Right ventricle myocardium inferior (tissue), 1 donor: Measurements from ENCODE around the gene GALNT2. TPM values are rescaled to one million over a fixed set of nuclear protein-coding genes. Genes with fewer than 3 reads are reported as not detected.
A peak's percentile ranks its signal among the peaks of the same experiment; 100 is the strongest.

ENCODE experiments used
- ATAC-seq: fragments of 200-7000 bp; cut with Tn5 transposase; one replicate; pipeline ENCODE4 v1.9.1; 2020; ENCODE audit warnings: mild to moderate bottlenecking, moderate library complexity
- DNase-seq: peaks from one replicate; pipeline ENCODE4 v3.0.0; 2021; ENCODE audit errors: missing footprints
- intact Hi-C: fragments of 100-400 bp; cut with DNase I; formaldehyde crosslinking; loops from one replicate; pipeline ENCODE4 v1.11.0; 2022
- total RNA-seq: library from RNA; stranded (reverse); fragmentation: NEBNext Ultra II Directional; extraction: Animal tissue kit (Norgen Biotek cat#: 25700); gene quantifications from one replicate; pipeline ENCODE4 v1.2.1, GENCODE V29; 2021
- donor health status: DM: no; HTN: yes; CAD: no; lungs with severe emphysema.

GALNT2 gene
- total RNA-seq, 1 donor from 2014 or later, result 29.2 TPM

DNA sequence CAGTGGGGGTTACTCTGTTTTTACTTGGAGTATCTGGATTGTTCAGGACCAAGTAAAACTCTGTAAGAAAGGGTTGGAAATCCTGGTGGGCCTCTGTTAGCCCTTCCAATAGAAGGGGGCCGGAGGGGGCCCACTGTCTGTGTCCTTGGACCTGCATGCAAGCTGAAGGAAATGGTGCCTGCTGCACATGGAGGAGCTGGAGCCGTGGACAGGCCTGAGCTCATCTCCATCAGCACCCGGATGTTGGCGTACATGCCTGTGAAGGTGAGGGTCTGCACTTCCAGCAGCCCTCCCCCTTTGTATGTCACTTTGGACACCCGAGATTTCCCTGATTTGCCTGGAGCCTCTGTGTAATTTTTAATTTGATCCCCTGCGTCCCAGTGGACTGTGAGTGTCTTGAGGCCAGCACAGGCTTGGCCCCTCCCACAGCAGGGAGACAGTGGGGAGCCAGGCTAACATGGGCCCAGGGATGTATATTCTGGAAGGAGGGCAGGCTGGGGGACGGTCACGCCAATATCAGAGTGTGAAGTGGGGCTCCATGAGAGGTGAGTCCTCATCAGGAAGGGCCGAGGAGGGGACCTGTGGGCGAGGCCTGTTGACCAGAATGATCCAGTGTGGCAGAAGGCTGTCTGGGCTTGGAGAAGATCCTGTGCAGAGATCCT, 16.8 kb downstream of the GALNT2 start:
- no peak for ATAC-seq
- no peak for DNase-seq
- intact Hi-C loops, result no loop called here

DNA sequence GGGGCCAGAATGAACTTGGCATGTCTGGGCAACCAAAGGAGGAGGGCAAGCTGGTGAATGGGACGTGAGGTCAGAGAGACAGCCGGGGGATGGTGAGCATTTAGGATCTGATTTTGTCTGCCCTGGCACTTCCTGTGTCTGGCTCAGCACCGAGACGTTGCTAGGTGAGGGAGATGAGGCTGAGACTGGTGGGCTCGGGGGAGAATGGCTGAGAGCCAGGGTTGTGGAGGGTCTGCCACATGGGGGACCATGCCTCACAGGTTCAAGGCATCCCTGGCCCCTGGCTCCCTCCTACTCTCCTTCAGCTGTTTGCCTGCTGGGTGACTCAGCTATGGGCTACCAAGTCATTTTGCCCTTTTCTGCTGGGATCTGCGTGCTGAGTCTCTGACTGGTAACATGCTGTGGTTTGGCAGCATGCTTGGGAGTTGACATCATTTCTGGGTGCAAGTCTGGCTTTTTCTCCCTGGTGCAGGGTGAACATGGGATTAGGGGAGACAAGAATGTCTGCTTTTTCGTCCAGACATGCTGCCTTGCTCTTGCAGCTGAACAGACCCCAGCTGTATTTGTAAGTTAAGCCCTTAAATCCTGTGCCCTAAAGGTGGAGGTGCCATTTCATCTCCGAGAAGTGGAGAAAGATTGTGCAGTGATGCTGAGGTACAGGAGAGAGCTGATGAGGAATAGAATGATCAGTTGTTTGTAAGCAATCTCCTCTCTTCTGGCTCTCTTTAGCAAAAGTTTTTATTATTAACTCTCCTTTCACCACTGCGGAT, 17.6 kb downstream of the GALNT2 start:
- ATAC-seq (peak; percentile 39), DNase-seq (no peak)
- intact Hi-C loops, result no loop called here

DNA sequence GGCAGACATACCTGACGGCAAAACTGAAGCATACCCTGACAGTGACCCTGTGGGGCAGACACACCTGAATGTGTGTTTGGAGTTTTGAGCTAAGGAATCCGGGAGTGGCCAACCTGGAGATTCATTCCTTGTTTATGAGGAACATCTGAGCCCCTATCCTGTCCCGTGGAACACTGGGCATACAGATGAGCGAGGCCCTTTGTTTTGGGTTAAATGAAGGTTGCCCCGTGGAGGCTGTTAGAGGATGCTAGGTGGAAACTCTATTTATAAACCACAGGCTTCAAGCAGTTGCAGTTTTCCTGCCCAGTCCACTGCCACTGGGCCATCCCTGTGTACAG, 18.1 kb downstream of the GALNT2 start:
- no peak for ATAC-seq
- intact Hi-C loops, result no loop called here
- no peak for DNase-seq

DNA sequence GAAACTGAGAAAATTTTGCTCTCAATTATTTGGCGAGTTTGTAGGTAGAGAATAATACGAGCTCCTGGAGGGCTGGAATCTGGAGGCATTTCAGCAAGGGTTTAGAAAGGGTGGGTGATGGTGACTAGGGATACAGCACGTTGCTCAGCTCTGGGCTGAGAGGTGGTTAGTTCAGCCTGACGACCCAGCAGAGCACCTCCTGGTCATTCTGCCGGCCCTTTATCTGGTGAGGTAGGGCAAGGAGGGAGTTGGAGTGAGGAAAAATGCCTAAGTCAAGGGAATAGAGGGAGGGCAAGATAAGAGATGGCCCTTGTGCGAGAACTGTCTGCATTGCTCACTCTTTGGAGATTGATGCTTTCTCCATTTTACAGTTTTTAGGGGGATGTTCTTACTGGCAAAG, 19.1 kb downstream of the GALNT2 start:
- no peak for DNase-seq
- intact Hi-C loops, result no loop called here
- no peak for ATAC-seq

DNA sequence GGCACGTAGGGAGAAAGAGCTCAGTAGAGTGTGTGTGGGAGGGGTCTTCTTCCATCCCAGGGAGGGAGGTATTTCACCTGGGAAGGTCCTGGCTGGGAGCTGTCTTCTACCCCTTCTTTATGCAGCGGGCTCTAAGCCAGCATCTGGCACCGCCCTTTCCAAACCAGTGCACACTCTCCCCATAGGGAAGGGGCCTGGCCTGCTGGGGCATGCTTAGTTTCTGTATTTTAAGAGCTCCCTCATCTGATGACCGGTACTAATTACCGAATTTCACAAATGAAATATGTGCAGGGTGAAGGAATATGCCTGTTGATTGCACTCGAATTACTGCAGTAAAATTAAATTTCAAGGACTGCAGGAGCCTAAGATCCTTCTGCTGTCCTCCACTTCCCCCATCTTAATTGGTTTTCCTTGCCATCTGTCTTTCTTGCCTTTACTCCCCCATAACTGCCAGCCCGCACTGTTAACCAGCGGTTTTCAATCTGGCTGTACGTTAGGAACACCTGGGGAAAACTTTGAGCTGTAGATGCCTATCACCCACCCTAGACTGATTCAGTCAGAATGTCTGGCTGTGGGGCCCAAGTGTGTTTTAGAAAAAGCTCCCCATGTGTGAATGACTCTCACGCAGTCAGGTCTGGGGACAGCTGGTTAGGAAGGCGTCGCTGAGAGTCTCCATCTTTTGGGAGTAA, 20.1 kb downstream of the GALNT2 start:
- DNase-seq, result no peak
- no peak for ATAC-seq
- intact Hi-C loops, result no loop called here

DNA sequence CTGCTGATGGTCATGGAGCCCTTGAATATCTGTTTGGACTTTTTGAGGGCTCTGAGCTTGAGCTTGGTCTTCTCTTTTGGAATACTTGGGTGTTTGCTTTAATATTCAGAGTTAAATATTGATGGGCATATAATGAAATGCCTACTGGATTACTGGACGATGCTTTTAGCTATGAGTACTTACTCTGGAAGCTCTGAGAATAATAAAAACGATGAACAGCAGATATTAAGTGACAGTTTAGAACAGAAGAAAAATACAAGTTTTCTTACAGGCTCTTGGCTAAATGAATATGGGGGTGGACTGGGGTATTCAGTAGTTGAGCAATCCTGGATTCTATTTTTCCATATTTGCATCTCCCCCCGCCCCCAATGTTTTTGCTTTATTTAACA, 20.7 kb downstream of the GALNT2 start:
- ATAC-seq (no peak), DNase-seq (no peak)
- intact Hi-C loops, result no loop called here

DNA sequence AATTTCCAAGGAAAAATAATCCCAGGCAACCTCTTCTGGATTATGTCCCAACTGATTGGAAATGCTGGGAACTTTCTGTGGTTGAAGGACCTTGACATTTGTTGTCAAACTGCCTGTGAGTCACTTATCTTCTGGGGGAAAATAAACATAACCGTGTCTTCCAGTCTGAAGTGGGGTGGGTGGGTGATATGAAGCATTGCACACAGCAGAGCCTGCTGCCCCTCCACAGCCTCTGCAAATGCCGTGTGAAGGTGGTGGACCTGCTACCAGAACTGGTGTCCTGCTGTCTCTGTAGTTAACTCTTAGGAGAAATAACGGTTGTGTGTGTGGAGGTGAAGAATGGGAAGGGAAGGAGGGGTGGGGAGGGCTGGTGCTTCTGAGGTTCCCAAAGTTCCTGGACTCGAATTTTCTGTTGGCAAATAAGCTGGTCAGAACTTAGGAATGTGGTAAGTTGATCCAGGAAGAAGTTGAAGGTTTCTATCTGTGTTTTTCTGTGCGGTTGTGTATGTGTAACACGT, 23.2 kb downstream of the GALNT2 start:
- intact Hi-C loops, result no loop called here
- no peak for DNase-seq
- no peak for ATAC-seq

DNA sequence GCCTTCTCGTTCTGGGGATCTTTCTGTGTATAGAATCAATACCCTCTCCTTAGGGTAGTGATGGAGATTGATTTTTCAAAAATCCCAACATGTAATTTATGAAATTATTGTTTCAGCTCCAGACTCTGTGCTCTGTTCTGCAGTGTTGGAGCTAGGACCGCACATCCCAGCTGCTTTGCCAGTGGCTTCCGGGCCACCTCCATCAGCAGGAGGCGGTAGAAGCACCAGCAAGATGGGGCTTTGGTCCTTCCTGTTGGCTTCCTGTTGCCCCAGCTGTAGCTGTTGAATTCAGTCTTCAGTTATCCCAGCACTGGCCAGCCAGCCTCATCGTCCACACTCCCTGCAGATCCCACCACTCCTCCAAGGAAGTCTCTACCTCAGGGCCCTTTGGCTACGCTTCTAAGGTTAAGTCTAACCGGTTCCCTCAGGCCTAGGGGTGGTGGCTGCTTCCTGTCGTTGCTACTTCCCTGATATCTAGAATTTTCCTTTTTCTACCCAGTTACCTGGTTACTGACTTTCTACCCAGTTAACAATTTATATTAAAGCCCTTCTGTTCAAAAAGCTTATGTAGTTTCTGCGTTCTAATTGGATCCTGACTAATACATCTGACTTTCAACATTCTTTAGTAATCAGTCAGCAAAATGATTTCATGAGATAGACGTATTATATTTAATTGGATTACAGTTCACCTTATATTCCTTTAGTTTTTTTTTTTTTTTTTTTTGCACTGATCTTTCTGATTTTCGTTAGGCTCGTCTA, 24.6 kb downstream of the GALNT2 start:
- no peak for DNase-seq
- ATAC-seq, result no peak
- intact Hi-C loops, result no loop called here

DNA sequence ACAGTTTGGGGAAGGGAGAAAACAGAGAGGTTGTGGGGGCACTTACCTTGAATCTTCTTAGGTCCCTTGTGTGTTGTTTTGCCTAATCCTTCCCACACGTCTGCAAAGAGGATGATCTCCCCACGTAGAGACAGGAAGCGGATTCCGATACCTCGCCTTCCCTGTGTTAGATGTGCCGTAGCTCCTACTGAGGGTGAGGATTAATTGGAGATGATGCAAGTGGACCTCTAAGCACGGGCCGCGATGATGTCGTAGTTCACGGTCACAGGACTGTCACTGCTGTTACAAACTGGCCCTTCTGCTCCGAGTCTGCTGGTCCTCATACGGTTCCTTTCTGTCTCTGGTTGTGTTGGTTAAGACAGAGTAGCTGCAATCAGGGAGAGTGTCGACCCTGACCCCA, 27.7 kb downstream of the GALNT2 start:
- DNase-seq (no peak), ATAC-seq (no peak)
- intact Hi-C loops, result no loop called here

DNA sequence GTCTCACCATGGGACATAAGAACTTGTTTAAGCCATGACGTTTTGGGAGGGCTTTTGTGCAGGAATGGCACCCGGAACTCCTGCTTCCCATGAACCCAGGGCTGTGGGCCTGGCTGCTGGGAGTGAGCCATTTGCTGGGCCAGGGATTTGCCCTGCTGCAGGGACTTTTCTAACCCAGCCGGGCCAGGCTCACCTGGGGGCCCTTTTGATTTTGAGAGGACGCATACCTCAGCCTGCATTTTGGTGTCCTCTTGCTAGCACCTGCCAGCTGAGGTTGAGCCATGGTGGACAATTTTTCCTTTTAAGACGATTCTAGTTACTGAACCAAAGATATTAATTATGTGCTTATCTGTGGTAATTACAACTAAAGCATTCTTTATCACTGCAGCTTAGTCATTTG, 28.9 kb downstream of the GALNT2 start:
- intact Hi-C loops, result no loop called here
- ATAC-seq (no peak), DNase-seq (no peak)

DNA sequence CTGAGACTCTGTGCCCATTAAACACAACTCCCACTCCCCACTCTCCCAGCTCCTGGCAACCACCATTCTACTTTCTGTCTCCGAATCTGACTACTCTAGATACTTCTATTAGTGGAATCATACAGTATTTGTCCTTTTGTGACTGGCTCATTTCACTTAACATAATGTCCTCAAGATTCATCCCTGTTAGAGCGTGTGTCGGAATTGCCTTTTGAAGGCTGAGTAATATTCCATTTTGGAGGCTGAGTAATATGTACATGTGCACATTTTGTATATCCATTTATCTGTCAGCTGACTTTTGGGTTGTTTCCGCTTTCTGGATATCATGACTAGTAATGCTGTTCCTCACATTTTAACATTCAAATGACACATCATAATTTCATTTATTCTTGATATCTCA, 30.3 kb downstream of the GALNT2 start:
- intact Hi-C loops, result no loop called here
- DNase-seq (no peak), ATAC-seq (no peak)

DNA sequence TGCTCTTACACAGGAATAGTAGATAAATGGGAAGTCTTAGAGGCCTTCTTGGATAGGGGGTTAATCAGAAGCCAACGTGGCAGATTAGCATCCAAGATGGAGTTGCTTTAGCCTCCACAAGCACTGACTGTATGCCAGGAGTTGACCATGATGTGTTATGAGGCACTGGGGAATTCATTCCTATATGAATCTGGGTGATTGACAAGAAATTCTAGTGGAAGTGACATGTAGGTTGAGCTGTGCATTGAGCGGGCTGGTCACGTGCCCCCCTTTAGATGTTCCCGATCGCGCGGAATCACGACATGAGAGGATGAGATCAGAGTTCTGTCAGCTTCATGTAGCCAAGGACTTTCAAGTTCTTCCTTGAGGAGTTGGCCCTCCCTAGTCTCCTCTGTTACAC, 31.7 kb downstream of the GALNT2 start:
- intact Hi-C loops, result no loop called here
- DNase-seq, result no peak
- ATAC-seq, result no peak

DNA sequence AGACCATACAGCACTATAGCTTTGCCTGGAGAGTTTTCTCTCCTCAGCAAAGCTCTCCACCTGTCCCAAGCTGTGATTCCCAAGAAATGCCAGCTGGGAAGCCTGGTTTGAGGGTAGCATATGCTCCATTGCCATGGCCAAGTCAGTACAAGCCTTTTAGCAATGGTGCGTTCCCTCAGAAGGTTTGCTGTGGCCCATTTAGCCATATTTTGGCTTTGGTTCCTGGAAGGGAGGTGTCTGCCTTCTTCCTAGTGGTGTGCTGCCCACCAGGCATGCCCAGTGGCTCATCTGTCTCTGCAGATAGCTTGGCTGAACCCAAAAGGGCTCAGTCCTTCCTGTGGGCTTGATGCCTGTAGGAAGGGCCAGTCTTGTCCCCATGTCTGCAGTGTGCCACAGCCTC, 32.4 kb downstream of the GALNT2 start:
- DNase-seq (no peak), ATAC-seq (no peak)
- intact Hi-C loops, result no loop called here

DNA sequence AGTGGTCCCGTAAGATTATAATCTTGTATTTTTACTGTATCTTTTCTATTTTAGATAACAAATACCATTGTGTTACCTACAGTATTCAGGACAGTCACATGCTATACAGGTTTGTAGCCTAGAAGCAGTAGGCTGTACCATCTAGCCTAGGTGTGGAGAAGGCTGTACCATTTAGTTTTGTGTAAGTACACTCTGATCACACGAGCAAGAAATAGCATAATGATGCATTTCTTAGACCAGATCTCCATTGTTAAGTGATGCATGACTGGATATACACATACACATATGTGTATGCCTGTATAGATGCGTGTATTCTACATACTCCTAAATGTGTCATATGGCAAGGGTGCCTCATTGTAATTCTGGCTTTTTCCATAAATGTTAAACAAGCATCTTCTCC, 33.9 kb downstream of the GALNT2 start:
- intact Hi-C loops, result no loop called here
- DNase-seq (no peak), ATAC-seq (no peak)

DNA sequence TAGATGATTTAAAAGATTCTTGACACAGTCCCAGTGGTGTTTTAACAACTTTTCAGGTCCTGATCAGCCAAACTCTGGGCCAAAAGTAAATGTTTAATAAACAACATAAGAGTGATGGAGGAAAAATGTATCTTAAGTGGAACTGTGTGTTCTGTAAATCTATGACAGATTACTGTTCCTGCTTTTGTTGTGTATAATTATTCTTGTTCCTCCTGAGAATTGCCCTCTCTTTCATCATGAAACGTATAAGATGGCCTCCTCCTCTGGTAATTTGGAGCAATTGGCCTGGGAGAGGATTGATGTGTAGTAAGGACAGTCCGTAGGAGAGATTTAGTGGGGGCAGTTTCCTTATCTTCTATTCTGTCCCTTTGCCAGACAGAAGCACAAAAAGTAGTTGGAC, 34.5 kb downstream of the GALNT2 start:
- DNase-seq (no peak), ATAC-seq (no peak)
- intact Hi-C loops, result no loop called here

DNA sequence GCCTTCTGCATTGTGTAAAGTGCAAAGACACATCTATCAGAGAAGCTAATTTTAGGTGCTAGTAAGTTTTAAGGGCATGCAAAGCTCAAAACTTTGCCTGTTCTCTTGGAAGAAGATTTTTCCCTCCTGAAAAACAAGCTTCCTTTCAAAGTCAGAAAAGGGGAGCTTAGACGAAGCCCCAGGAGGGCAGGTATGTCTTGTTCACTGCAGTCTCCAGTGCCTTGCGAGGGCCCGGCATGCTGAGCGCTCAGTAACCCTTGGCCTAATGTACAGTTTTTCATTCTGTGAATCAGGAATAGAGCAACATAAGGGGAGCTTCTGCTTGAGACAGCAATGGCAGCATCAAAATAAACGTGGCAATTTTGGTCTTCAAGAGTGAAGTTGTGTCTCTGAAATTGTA, 35.0 kb downstream of the GALNT2 start:
- intact Hi-C loops, result no loop called here
- DNase-seq (no peak), ATAC-seq (no peak)

DNA sequence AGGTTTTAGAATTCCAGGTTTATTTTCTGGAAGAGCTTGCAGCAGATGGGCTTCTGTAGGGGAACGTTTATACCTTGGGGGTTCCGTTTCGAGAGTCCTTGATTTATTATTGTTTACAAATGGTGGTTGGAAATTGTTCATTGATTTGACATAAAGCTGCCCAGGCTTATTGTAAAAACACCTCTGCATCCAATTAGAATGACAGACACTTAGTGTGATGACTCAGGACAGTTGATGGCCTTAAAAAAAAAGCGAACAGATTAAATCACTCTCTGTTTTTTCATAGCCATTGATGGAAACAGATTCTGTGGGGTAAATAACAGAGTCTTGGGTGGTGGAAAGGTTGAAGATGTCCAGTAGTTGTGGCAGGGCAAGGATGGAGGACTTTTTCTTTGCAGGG, 35.4 kb downstream of the GALNT2 start:
- intact Hi-C loops, result no loop called here
- DNase-seq (no peak), ATAC-seq (no peak)

DNA sequence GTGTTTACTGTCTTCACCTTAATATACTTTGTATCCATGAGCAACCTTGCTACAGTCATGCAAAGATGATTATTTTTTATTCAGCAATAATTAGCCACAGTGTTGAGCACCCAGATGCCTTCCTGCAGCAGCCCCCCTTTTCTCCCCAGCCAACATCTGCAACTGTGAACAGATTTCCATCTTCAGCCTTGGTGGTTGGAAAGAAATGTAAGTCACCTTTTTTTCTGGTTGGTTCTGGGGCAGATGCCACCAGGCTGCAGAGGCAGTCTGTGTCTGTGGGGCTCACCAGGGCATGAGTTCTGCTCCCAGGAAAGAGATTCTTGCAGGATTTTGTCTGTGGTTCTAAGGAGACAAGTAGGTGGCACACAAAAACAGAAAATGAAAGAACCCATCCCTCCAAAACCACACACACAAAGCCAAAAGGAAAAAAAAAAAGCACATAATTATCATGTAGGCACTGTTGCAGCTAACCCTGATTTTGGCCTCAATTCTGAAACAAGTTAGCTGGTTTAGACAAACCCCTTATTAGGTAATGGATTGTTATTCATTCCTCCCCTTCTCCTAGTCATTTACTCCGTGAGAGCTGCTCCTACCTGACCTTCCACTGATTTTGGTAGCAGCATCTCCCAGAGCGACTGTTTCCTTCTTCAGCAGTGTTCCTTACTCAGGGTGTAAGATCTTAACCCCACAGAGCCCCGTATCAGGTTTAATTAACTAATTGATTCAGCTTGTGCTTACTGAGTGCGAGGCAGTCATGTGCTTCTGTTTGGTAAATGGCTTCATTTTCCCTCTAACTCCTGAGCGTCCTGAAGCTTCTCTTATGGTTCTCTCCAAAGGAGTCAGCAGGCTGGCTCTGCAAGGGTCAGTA, 36.5 kb downstream of the GALNT2 start:
- DNase-seq, result no peak
- intact Hi-C loops, result no loop called here
- ATAC-seq, result no peak
